ENCODE results near the gene TAF11L2.
"Not testable (repeated sequence)": the region's sequence is repeated elsewhere in the genome, so short reads cannot be mapped to it uniquely, and the experiment has no call there.

The TAF11L2 gene

DNA sequence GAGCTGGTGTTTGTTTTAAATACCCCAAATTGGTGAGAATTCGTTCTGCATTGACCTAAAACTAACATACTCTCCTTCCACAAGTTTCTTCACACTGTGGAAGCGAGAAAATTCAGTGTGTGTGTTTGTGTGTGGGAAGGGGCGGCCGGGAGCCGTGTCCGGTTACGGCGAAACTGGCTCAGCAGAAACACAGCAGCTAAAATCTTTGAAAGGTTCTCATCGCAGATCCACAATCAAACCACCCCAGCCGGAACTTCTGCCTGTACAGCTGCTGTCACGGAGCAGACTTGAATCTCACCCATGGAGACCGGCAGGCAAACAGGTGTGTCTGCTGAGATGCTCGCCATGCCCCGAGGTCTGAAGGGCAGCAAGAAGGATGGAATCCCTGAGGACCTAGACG is 23.5 kb downstream of the TAF11L2 start, which contains the start of gene TAF11L4:
Gene TAF11L4 (plus strand): TSS at position 301 of the 400 bp plus-strand sequence.
- FAIRE-seq; DNase-seq (ENCODE audit: extremely low spot score, insufficient read length, low read depth): not testable (repeated sequence)

DNA sequence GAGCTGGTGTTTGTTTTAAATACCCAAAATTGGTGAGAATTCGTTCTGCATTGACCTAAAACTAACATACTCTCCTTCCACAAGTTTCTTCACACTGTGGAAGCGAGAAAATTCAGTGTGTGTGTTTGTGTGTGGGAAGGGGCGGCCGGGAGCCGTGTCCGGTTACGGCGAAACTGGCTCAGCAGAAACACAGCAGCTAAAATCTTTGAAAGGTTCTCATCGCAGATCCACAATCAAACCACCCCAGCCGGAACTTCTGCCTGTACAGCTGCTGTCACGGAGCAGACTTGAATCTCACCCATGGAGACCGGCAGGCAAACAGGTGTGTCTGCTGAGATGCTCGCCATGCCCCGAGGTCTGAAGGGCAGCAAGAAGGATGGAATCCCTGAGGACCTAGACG is 26.9 kb downstream of the TAF11L2 start, which contains the start of gene TAF11L5:
Gene TAF11L5 (plus strand): TSS at position 301 of the 400 bp plus-strand sequence.
- FAIRE-seq; DNase-seq (ENCODE audit: extremely low spot score, insufficient read length, low read depth): not testable (repeated sequence)

DNA sequence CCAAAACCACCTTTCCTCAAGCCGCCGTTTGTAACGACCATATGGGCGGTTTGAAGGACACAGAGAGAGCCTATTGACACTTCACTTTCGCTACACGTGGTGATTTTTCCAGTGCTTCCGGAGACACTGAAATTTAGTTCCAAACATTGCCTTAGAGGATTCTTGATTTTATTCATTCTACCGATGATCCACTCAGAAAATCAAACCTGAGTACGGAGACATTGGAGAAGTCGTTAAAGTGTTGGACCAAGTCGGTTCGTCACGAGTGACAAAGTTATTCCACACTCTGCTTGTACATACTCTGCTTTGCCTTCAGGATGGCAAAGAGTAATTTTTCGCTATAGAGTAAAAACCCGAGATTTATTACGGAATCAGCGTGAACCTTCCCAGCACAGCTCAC is 28.5 kb downstream of the TAF11L2 start:
- not testable (repeated sequence) for DNase-seq (ENCODE audit: extremely low spot score, insufficient read length, low read depth); FAIRE-seq

DNA sequence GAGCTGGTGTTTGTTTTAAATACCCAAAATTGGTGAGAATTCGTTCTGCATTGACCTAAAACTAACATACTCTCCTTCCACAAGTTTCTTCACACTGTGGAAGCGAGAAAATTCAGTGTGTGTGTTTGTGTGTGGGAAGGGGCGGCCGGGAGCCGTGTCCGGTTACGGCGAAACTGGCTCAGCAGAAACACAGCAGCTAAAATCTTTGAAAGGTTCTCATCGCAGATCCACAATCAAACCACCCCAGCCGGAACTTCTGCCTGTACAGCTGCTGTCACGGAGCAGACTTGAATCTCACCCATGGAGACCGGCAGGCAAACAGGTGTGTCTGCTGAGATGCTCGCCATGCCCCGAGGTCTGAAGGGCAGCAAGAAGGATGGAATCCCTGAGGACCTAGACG is 30.3 kb downstream of the TAF11L2 start, which contains the start of gene TAF11L6:
Gene TAF11L6 (plus strand): TSS at position 301 of the 400 bp plus-strand sequence.
- not testable (repeated sequence) for DNase-seq (ENCODE audit: extremely low spot score, insufficient read length, low read depth); FAIRE-seq

Measured in GM18507 (cell line).